ENCODE data around the gene MCRS1. TPM values are rescaled to one million over a fixed set of nuclear protein-coding genes. Genes with fewer than 3 reads are reported as not detected.

The MCRS1 gene
- total RNA-seq, 1 experiment from 2014 or later, result 88.6 TPM

- TF ChIP-seq TCF7L2 (IDR thresholded peaks at IDR 0.05; ENCODE audit: low read depth, low read length) (no peak), POLR2AphosphoS5 (IDR thresholded peaks at IDR 0.05; ENCODE audit: low read depth, low read length) (no peak), SIN3A (IDR thresholded peaks at IDR 0.05; ENCODE audit: borderline replicate concordance, insufficient read depth, low read depth, low read length) (no peak)
- TF ChIP-seq, protein P1, sequence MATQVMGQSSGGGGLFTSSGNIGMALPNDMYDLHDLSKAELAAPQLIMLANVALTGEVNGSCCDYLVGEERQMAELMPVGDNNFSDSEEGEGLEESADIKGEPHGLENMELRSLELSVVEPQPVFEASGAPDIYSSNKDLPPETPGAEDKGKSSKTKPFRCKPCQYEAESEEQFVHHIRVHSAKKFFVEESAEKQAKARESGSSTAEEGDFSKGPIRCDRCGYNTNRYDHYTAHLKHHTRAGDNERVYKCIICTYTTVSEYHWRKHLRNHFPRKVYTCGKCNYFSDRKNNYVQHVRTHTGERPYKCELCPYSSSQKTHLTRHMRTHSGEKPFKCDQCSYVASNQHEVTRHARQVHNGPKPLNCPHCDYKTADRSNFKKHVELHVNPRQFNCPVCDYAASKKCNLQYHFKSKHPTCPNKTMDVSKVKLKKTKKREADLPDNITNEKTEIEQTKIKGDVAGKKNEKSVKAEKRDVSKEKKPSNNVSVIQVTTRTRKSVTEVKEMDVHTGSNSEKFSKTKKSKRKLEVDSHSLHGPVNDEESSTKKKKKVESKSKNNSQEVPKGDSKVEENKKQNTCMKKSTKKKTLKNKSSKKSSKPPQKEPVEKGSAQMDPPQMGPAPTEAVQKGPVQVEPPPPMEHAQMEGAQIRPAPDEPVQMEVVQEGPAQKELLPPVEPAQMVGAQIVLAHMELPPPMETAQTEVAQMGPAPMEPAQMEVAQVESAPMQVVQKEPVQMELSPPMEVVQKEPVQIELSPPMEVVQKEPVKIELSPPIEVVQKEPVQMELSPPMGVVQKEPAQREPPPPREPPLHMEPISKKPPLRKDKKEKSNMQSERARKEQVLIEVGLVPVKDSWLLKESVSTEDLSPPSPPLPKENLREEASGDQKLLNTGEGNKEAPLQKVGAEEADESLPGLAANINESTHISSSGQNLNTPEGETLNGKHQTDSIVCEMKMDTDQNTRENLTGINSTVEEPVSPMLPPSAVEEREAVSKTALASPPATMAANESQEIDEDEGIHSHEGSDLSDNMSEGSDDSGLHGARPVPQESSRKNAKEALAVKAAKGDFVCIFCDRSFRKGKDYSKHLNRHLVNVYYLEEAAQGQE (IDR thresholded peaks at IDR 0.05; ENCODE audit: insufficient read depth in 1 of 2, low read depth in 2 of 2, low read length in 1 of 2), result no peak
- TF ChIP-seq, protein P2, sequence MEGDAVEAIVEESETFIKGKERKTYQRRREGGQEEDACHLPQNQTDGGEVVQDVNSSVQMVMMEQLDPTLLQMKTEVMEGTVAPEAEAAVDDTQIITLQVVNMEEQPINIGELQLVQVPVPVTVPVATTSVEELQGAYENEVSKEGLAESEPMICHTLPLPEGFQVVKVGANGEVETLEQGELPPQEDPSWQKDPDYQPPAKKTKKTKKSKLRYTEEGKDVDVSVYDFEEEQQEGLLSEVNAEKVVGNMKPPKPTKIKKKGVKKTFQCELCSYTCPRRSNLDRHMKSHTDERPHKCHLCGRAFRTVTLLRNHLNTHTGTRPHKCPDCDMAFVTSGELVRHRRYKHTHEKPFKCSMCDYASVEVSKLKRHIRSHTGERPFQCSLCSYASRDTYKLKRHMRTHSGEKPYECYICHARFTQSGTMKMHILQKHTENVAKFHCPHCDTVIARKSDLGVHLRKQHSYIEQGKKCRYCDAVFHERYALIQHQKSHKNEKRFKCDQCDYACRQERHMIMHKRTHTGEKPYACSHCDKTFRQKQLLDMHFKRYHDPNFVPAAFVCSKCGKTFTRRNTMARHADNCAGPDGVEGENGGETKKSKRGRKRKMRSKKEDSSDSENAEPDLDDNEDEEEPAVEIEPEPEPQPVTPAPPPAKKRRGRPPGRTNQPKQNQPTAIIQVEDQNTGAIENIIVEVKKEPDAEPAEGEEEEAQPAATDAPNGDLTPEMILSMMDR (IDR thresholded peaks at IDR 0.05), result no peak
- H3K27ac ChIP-seq (ENCODE audit: low read length), result no peak overlapping the region
- ChIA-PET POLR2A (no interaction called here), CTCF (interaction anchor here (0.6 kb wide), 1 partner anchor 11 kb away, joined by 8 read pairs; no protein-coding TSS in a partner anchor)
- ATAC-seq (no peak), DNase-seq (ENCODE audit: low read depth, low spot score) (no peak)
- intact Hi-C loops (cut with micrococcal nuclease; ENCODE audit: unreplicated experiment) (no loop called here), in situ Hi-C loops (cut with HindIII; ENCODE audit: low pct_unique_long_range_greater_than_20kb, low sequenced_read_pairs) (no loop called here)
- H3K4me1 ChIP-seq (ENCODE audit: control insufficient read depth, insufficient read depth, low read length), result no peaks in the 10 kb centered on the region
- H3K27me3 ChIP-seq (ENCODE audit: control insufficient read depth, insufficient read depth, low read length), result no peaks in the 10 kb centered on the region
- no peaks in the 10 kb centered on the region for H3K36me3 ChIP-seq (ENCODE audit: control insufficient read depth, insufficient read depth, low read length)
- no peak overlapping the region for H3K4me3 ChIP-seq (ENCODE audit: low read depth in 2 of 2, low read length in 2 of 2)
- no peaks in the 10 kb centered on the region for H3K9me3 ChIP-seq (ENCODE audit: control insufficient read depth, insufficient read depth, low read depth, low read length)
- no TSS peak for BruUV-seq (replicated peaks)
Observed at GRCh38 chr12:49548481-49548821, 19.5 kb downstream of the MCRS1 start.

DNA sequence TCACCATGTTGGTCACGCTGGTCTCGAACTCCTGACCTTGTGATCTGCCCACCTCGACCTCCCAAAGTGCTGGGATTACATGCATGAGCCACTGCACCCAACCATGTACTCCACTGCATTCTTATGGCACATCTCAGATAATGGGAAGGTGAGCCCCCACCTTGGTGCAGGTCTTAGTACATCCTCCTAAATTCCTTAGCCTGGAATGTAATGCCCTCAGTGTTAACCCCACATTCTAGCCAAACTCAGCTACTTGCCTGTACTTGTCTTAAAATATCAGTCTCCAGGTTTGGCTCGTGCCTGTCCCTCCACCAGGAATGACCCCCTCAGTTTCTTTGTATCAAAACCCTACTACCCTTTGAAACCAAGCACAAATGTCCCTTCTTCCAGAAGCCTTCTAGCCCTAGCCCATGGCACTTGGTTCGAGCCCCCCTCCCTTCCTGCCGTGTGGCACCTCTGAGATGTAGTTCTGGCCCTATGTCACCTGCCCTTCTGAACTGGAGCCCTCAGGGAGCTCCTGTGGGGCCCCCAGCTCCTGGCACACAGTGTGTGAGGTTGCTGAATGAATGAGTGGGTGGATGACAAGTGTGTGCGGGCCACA is 20.8 kb downstream of the MCRS1 start:
- in situ Hi-C loops (cut with HindIII; ENCODE audit: low pct_unique_long_range_greater_than_20kb, low sequenced_read_pairs), result no loop called here
- DNase-seq (ENCODE audit: low read depth, low spot score) (no peak), ATAC-seq (no peak)
- H3K4me3 ChIP-seq (ENCODE audit: low read depth in 2 of 2, low read length in 2 of 2), result no peak overlapping the region
- no peak overlapping the region for H3K27ac ChIP-seq (ENCODE audit: low read length)
- ChIA-PET CTCF (interaction anchor here (0.6 kb wide), 1 partner anchor 87 kb away, joined by 3 read pairs; no protein-coding TSS in a partner anchor), POLR2A (no interaction called here)
- H3K4me1 ChIP-seq (ENCODE audit: control insufficient read depth, insufficient read depth, low read length), result no peaks in the 10 kb centered on the region
- H3K27me3 ChIP-seq (ENCODE audit: control insufficient read depth, insufficient read depth, low read length), result no peaks in the 10 kb centered on the region
- BruUV-seq (replicated peaks), result no TSS peak
- H3K9me3 ChIP-seq (ENCODE audit: control insufficient read depth, insufficient read depth, low read depth, low read length), result no peaks in the 10 kb centered on the region
- TF ChIP-seq SIN3A (IDR thresholded peaks at IDR 0.05; ENCODE audit: borderline replicate concordance, insufficient read depth, low read depth, low read length), result no peak
- TF ChIP-seq TCF7L2 (IDR thresholded peaks at IDR 0.05; ENCODE audit: low read depth, low read length), result no peak
- TF ChIP-seq, protein P2 (IDR thresholded peaks at IDR 0.05), result no peak
- TF ChIP-seq, protein P1 (IDR thresholded peaks at IDR 0.05; ENCODE audit: insufficient read depth in 1 of 2, low read depth in 2 of 2, low read length in 1 of 2), result no peak
- TF ChIP-seq POLR2AphosphoS5 (IDR thresholded peaks at IDR 0.05; ENCODE audit: low read depth, low read length), result no peak
- H3K36me3 ChIP-seq (ENCODE audit: control insufficient read depth, insufficient read depth, low read length), result no peaks in the 10 kb centered on the region
- intact Hi-C loops (cut with micrococcal nuclease; ENCODE audit: unreplicated experiment), result no loop called here
